Measurements from ENCODE around the gene GRIPAP1.
A peak's percentile ranks its signal among the peaks of the same experiment; 100 is the strongest.

Gene GRIPAP1

GRCh38 chrX:48957827-48958634 lies 44.0 kb downstream of the GRIPAP1 start:
- DNase-seq = peak; percentile 93

- peak; percentile 54 for DNase-seq
Observed at GRCh38 chrX:48957477-48957826, 44.6 kb downstream of the GRIPAP1 start, which contains the start of gene OTUD5. TSS of gene OTUD5 (minus strand) at chrX:48957607. CDS start at chrX:48957570, 37 bp downstream.

- no peak for DNase-seq
Observed at GRCh38 chrX:48956728-48957414, 45.2 kb downstream of the GRIPAP1 start.

GRCh38 chrX:48948589-48948988 lies 53.5 kb downstream of the GRIPAP1 start:
- DNase-seq = no peak

GRCh38 chrX:48945517-48946348 lies 56.3 kb downstream of the GRIPAP1 start:
- DNase-seq = peak; percentile 41

- DNase-seq = no peak
Observed at GRCh38 chrX:48942895-48943294, 59.2 kb downstream of the GRIPAP1 start.

GRCh38 chrX:48940404-48940955 lies 61.6 kb downstream of the GRIPAP1 start:
- DNase-seq = no peak

- no peak for DNase-seq
Observed at GRCh38 chrX:48939524-48940228, 62.4 kb downstream of the GRIPAP1 start.

GRCh38 chrX:48938721-48939425 lies 63.2 kb downstream of the GRIPAP1 start:
- DNase-seq = no peak

GRCh38 chrX:48937054-48937907 lies 64.8 kb downstream of the GRIPAP1 start:
- no peak for DNase-seq

GRCh38 chrX:48936429-48937053 lies 65.5 kb downstream of the GRIPAP1 start:
- DNase-seq = no peak

GRCh38 chrX:48935301-48935670 lies 66.8 kb downstream of the GRIPAP1 start:
- DNase-seq = no peak

GRCh38 chrX:48934581-48935300 lies 67.3 kb downstream of the GRIPAP1 start:
- no peak for DNase-seq

- no peak for DNase-seq
Observed at GRCh38 chrX:48933757-48934156, 68.3 kb downstream of the GRIPAP1 start.

GRCh38 chrX:48927736-48928382 lies 74.2 kb downstream of the GRIPAP1 start:
- no peak for DNase-seq

GRCh38 chrX:48927123-48927522 lies 74.9 kb downstream of the GRIPAP1 start:
- DNase-seq = no peak

GRCh38 chrX:48924270-48924669 lies 77.8 kb downstream of the GRIPAP1 start:
- no peak for DNase-seq

- no peak for DNase-seq
Observed at GRCh38 chrX:48923771-48924170, 78.3 kb downstream of the GRIPAP1 start.
